Measurements from ENCODE around the gene GP9.

The GP9 gene

GRCh38 chr3:129027544-129027880 is 33.1 kb upstream of the GP9 start:
- TF ChIP-seq CTCF (IDR thresholded peaks at IDR 0.05; ENCODE audit: extremely low read depth, missing control alignments) = no peak
- no peak for DNase-seq (ENCODE audit: low spot score)

GRCh38 chr3:129028866-129029265 is 31.7 kb upstream of the GP9 start:
- TF ChIP-seq CTCF (IDR thresholded peaks at IDR 0.05; ENCODE audit: extremely low read depth, missing control alignments) = no peak
- no peak for DNase-seq (ENCODE audit: low spot score)

GRCh38 chr3:129030611-129031010 is 30.0 kb upstream of the GP9 start:
- DNase-seq (ENCODE audit: low spot score) = no peak
- no peak for TF ChIP-seq CTCF (IDR thresholded peaks at IDR 0.05; ENCODE audit: extremely low read depth, missing control alignments)

- DNase-seq (ENCODE audit: low spot score) = no peak
- TF ChIP-seq CTCF (IDR thresholded peaks at IDR 0.05; ENCODE audit: extremely low read depth, missing control alignments) = no peak
Observed at GRCh38 chr3:129031476-129032215, 28.9 kb upstream of the GP9 start.

GRCh38 chr3:129032716-129033115 is 27.9 kb upstream of the GP9 start:
- no peak for TF ChIP-seq CTCF (IDR thresholded peaks at IDR 0.05; ENCODE audit: extremely low read depth, missing control alignments)
- DNase-seq (ENCODE audit: low spot score) = no peak

GRCh38 chr3:129033151-129033550 is 27.4 kb upstream of the GP9 start:
- DNase-seq (ENCODE audit: low spot score) = no peak
- TF ChIP-seq CTCF (IDR thresholded peaks at IDR 0.05; ENCODE audit: extremely low read depth, missing control alignments) = no peak

GRCh38 chr3:129033633-129034321 is 26.8 kb upstream of the GP9 start:
- no peak for DNase-seq (ENCODE audit: low spot score)
- no peak for TF ChIP-seq CTCF (IDR thresholded peaks at IDR 0.05; ENCODE audit: extremely low read depth, missing control alignments)

Measured in GM20000 (cell line).